HFFc6 (cell line): ENCODE results near the gene IRF2BP2. TPM values are rescaled to one million over a fixed set of nuclear protein-coding genes. Genes with fewer than 3 reads are reported as not detected.

Source experiments
- DNase-seq: peaks from one replicate; pipeline ENCODE4 v3.0.0-alpha.2; 2018
- H3K27ac Mint-ChIP-seq: 2 replicates; pipeline ENCODE4 v1.8.0; 2020; ENCODE audit warnings: mild to moderate bottlenecking, mixed read lengths
- H3K27me3 Mint-ChIP-seq: 2 replicates; pipeline ENCODE4 v1.8.0; 2021; ENCODE audit warnings: mild to moderate bottlenecking, moderate library complexity, mixed read lengths; ENCODE audit not compliant: insufficient read depth
- H3K36me3 Mint-ChIP-seq: 2 replicates; pipeline ENCODE4 v1.8.0; 2021; ENCODE audit warnings: low read depth, mixed read lengths
- H3K4me1 Mint-ChIP-seq: 2 replicates; pipeline ENCODE4 v1.8.0; 2020; ENCODE audit warnings: low read depth, mixed read lengths
- H3K4me3 Mint-ChIP-seq: 2 replicates; pipeline ENCODE4 v1.8.0; 2020; ENCODE audit warnings: mild to moderate bottlenecking, moderate library complexity, mixed read lengths
- H3K9me3 Mint-ChIP-seq: 2 replicates; pipeline ENCODE4 v1.8.0; 2020; ENCODE audit warnings: mild to moderate bottlenecking, mixed read lengths
- CTCF ChIP-seq: fragments of 200-600 bp; sonication (generic); IDR thresholded peaks from 2 replicates; pipeline ENCODE4 v1.5.0; 2021; ENCODE audit warnings: antibody characterized with exemption, mild to moderate bottlenecking
- total RNA-seq, 6 experiments: library from RNA; stranded (reverse); fragmentation: NEBNext Ultra II Directional; extraction: Animal tissue kit (Norgen Biotek cat#: 25700); gene quantifications; 2 replicates in 1 of 6; 3 replicates in 5 of 6; pipeline ENCODE4 v1.2.3, GENCODE V29; 2021

Gene IRF2BP2
- total RNA-seq, 6 experiments from 2014 or later = 58.6 to 87.1 (median 73.2) TPM

GRCh38 chr1:234593771-234594504 lies 16.0 kb downstream of the IRF2BP2 start:
- Mint-ChIP-seq H3K27me3 (no peaks in the 10 kb centered on the region), H3K4me1 (peaks cover 16% of the 10 kb centered on the region), H3K9me3 (no peaks in the 10 kb centered on the region; the same call in none of the 2 replicates), H3K4me3 (no peak overlapping the region), H3K36me3 (no peaks in the 10 kb centered on the region), H3K27ac (no peak overlapping the region)
- TF ChIP-seq CTCF = no peak
- no peak for DNase-seq

- Mint-ChIP-seq H3K27ac (no peak overlapping the region), H3K27me3 (no peaks in the 10 kb centered on the region; the same call in 1 of the 2 replicates), H3K4me3 (no peak overlapping the region), H3K36me3 (no peaks in the 10 kb centered on the region), H3K4me1 (peaks cover 10% of the 10 kb centered on the region; the same call in 1 of the 2 replicates), H3K9me3 (no peaks in the 10 kb centered on the region; the same call in none of the 2 replicates)
- DNase-seq = no peak
- no peak for TF ChIP-seq CTCF
These were observed 16.9 kb downstream of the IRF2BP2 start for GRCh38 chr1:234593109-234593508.

- no peak overlapping the region for H3K27ac Mint-ChIP-seq
- no peaks in the 10 kb centered on the region; the same call in 1 of the 2 replicates for H3K27me3 Mint-ChIP-seq
- no peaks in the 10 kb centered on the region; the same call in none of the 2 replicates for H3K9me3 Mint-ChIP-seq
- no peak for DNase-seq
- H3K4me1 Mint-ChIP-seq = peaks cover 17% of the 10 kb centered on the region
- no peak for TF ChIP-seq CTCF
- H3K4me3 Mint-ChIP-seq = no peak overlapping the region
- no peaks in the 10 kb centered on the region for H3K36me3 Mint-ChIP-seq
These were observed 17.7 kb downstream of the IRF2BP2 start for GRCh38 chr1:234592240-234592639.

- Mint-ChIP-seq H3K9me3 (no peaks in the 10 kb centered on the region; the same call in none of the 2 replicates), H3K27ac (no peak overlapping the region), H3K36me3 (no peaks in the 10 kb centered on the region), H3K4me1 (peaks cover 27% of the 10 kb centered on the region), H3K4me3 (no peak overlapping the region), H3K27me3 (no peaks in the 10 kb centered on the region; the same call in 1 of the 2 replicates)
- no peak for TF ChIP-seq CTCF
- no peak for DNase-seq
These were observed 18.8 kb downstream of the IRF2BP2 start for GRCh38 chr1:234591131-234591530.

- no peak for TF ChIP-seq CTCF
- H3K27me3 Mint-ChIP-seq = no peaks in the 10 kb centered on the region; the same call in 1 of the 2 replicates
- peaks cover 27% of the 10 kb centered on the region for H3K4me1 Mint-ChIP-seq
- no peaks in the 10 kb centered on the region for H3K36me3 Mint-ChIP-seq
- no peaks in the 10 kb centered on the region; the same call in 1 of the 2 replicates for H3K9me3 Mint-ChIP-seq
- H3K27ac Mint-ChIP-seq = peak overlapping the region; percentile 9; the same call in 1 of the 2 replicates
- DNase-seq = no peak
- H3K4me3 Mint-ChIP-seq = peak overlapping the region; percentile 29; the same call in 1 of the 2 replicates
These were observed 19.9 kb downstream of the IRF2BP2 start for GRCh38 chr1:234589854-234590620.
